ENCODE measurements around the gene AAK1.

DNA sequence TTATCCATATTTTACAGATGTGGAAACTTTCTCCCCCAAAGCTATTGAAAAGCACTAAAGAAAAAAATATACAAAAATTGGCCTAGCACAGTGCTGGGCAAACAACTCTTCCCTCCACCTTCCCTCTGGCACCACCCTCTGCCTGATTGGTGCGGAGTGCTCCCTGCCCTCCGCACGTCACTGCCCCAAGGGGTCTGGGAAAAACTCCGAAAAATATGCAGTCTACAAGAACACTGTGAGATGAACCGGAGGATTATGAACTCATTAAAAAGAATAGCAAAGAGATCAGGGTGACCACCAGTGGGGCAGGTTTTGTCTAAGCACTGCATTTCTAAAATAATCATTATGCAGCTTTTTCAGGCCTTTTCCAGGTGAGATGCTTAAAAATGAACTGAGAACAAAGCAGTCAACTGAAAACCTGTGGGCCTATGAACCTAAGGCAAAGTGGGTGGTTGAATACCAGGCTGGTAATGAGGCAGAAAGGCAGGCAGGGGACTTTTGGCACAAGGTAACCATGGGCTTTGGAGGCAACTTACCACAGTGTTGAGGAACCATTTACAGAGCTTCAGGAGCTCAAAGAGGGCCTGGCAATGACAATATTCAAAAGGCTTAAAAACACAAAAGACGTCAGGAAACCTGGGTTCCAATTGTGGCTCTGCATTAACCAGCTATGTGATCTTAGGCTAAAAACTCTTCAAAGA, 57.5 kb downstream of the AAK1 start:
- TF ChIP-seq, protein P1, sequence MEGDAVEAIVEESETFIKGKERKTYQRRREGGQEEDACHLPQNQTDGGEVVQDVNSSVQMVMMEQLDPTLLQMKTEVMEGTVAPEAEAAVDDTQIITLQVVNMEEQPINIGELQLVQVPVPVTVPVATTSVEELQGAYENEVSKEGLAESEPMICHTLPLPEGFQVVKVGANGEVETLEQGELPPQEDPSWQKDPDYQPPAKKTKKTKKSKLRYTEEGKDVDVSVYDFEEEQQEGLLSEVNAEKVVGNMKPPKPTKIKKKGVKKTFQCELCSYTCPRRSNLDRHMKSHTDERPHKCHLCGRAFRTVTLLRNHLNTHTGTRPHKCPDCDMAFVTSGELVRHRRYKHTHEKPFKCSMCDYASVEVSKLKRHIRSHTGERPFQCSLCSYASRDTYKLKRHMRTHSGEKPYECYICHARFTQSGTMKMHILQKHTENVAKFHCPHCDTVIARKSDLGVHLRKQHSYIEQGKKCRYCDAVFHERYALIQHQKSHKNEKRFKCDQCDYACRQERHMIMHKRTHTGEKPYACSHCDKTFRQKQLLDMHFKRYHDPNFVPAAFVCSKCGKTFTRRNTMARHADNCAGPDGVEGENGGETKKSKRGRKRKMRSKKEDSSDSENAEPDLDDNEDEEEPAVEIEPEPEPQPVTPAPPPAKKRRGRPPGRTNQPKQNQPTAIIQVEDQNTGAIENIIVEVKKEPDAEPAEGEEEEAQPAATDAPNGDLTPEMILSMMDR (conservative IDR thresholded peaks at IDR 0.05 in 1 of 2, IDR thresholded peaks at IDR 0.05 in 1 of 2; ENCODE audit: extremely low read depth in 1 of 2, insufficient read depth in 1 of 2, low read depth in 1 of 2, low read length in 2 of 2): no peak
- TF ChIP-seq EZH2 (IDR thresholded peaks at IDR 0.05; ENCODE audit: borderline replicate concordance, low read length): no peak
